ENCODE measurements around the gene EHBP1.

EHBP1 gene

DNA sequence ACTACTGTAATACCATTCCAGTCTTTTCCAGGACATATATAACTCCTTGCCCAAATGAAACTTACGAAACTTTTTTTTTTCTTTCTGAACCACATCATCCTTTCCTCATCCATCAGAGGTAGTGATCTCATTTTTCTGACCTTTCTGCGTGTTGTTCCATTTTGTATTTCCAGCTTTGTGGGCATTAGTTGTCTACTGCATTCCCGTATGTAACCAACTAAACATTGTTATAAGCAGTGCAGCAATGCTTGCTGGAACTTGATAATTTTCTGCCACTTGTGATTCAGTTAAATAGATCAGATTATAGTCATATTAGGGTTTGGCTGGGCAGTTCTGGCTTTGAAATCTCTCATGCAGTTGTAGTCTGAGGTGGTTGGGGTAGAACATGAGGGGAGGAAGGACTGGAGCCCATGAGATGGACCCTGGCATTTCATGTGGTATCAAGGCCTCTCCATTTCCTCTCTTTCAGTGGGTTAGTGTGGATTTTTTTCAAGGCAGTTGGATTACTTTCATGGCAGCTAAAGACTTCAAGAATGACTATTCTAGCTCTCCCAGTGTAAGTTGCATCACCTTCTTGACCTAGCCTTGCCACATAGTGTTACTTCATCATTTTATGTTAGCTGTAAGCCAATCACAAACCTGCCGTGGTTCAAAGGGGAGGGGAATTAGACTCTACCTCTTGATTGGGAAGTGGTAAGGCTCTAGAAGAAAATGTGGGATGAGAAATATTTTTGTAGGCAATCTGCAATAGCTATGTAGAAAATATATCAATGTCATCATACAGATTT lies 80.5 kb downstream of the EHBP1 start:
- H3K36me3 ChIP-seq (ENCODE audit: control insufficient read depth, insufficient read depth, low read length) = no peaks in the 10 kb centered on the region
- H3K79me2 ChIP-seq = peaks cover 7% of the 10 kb centered on the region
- no peak overlapping the region for H3K27ac ChIP-seq
- H3K9me3 ChIP-seq (ENCODE audit: control insufficient read depth, low read length) = no peaks in the 10 kb centered on the region
- H3K9ac ChIP-seq = no peak overlapping the region
- no peaks in the 10 kb centered on the region for H3K4me1 ChIP-seq
- no peak overlapping the region for H3K4me2 ChIP-seq (ENCODE audit: low read length)
- no peak overlapping the region for H2AFZ ChIP-seq
- no peak overlapping the region for H3K4me3 ChIP-seq (ENCODE audit: low read depth, low read length)
- H3K27me3 ChIP-seq (ENCODE audit: control insufficient read depth, insufficient read depth, low read length) = no peaks in the 10 kb centered on the region
- TF ChIP-seq, protein P1, sequence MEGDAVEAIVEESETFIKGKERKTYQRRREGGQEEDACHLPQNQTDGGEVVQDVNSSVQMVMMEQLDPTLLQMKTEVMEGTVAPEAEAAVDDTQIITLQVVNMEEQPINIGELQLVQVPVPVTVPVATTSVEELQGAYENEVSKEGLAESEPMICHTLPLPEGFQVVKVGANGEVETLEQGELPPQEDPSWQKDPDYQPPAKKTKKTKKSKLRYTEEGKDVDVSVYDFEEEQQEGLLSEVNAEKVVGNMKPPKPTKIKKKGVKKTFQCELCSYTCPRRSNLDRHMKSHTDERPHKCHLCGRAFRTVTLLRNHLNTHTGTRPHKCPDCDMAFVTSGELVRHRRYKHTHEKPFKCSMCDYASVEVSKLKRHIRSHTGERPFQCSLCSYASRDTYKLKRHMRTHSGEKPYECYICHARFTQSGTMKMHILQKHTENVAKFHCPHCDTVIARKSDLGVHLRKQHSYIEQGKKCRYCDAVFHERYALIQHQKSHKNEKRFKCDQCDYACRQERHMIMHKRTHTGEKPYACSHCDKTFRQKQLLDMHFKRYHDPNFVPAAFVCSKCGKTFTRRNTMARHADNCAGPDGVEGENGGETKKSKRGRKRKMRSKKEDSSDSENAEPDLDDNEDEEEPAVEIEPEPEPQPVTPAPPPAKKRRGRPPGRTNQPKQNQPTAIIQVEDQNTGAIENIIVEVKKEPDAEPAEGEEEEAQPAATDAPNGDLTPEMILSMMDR (IDR thresholded peaks at IDR 0.05) = no peak

DNA sequence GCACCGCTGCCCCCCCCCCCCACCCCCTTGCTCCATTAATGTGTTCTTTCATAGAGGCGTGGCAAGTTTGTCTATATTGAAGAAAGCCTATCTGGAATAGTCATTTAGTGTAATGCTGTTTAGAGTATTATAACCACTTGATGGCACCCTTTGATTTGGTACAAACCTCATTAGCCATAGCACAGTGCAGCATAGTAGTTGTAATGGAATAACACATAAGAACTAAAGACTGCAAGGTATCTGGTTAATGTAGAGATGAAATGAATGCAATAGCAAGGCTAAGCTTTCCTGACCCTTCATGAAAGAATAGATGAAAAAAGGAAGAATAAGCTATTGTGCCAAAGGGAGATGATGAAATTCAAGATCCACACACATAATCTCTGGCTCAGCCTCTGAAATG lies 81.9 kb downstream of the EHBP1 start:
- peaks cover 7% of the 10 kb centered on the region for H3K79me2 ChIP-seq
- no peak overlapping the region for H3K4me3 ChIP-seq (ENCODE audit: low read depth, low read length)
- no peak overlapping the region for H3K9ac ChIP-seq
- H3K9me3 ChIP-seq (ENCODE audit: control insufficient read depth, low read length) = no peaks in the 10 kb centered on the region
- TF ChIP-seq, protein P1 (IDR thresholded peaks at IDR 0.05) = no peak
- H3K36me3 ChIP-seq (ENCODE audit: control insufficient read depth, insufficient read depth, low read length) = no peaks in the 10 kb centered on the region
- H2AFZ ChIP-seq = no peak overlapping the region
- H3K27ac ChIP-seq = no peak overlapping the region
- no peaks in the 10 kb centered on the region for H3K4me1 ChIP-seq
- no peaks in the 10 kb centered on the region for H3K27me3 ChIP-seq (ENCODE audit: control insufficient read depth, insufficient read depth, low read length)
- H3K4me2 ChIP-seq (ENCODE audit: low read length) = no peak overlapping the region

GRCh38 chr2:62789518-62789917 lies 84.0 kb downstream of the EHBP1 start:
- no peaks in the 10 kb centered on the region for H3K36me3 ChIP-seq (ENCODE audit: control insufficient read depth, insufficient read depth, low read length)
- no peaks in the 10 kb centered on the region for H3K27me3 ChIP-seq (ENCODE audit: control insufficient read depth, insufficient read depth, low read length)
- H3K4me1 ChIP-seq = no peaks in the 10 kb centered on the region
- peaks cover 2% of the 10 kb centered on the region for H3K79me2 ChIP-seq
- no peak overlapping the region for H3K4me3 ChIP-seq (ENCODE audit: low read depth, low read length)
- no peak overlapping the region for H3K27ac ChIP-seq
- no peak overlapping the region for H3K9ac ChIP-seq
- no peaks in the 10 kb centered on the region for H3K9me3 ChIP-seq (ENCODE audit: control insufficient read depth, low read length)
- no peak overlapping the region for H3K4me2 ChIP-seq (ENCODE audit: low read length)
- no peak overlapping the region for H2AFZ ChIP-seq
- TF ChIP-seq, protein P1 (IDR thresholded peaks at IDR 0.05) = no peak

GRCh38 chr2:62789918-62790317 lies 84.4 kb downstream of the EHBP1 start:
- Histone ChIP-seq H3K9ac (no peak overlapping the region), H3K79me2 (peaks cover 2% of the 10 kb centered on the region), H3K36me3 (ENCODE audit: control insufficient read depth, insufficient read depth, low read length) (no peaks in the 10 kb centered on the region), H3K4me1 (no peaks in the 10 kb centered on the region), H3K9me3 (ENCODE audit: control insufficient read depth, low read length) (no peaks in the 10 kb centered on the region), H3K4me2 (ENCODE audit: low read length) (no peak overlapping the region), H3K27ac (no peak overlapping the region), H3K4me3 (ENCODE audit: low read depth, low read length) (no peak overlapping the region), H3K27me3 (ENCODE audit: control insufficient read depth, insufficient read depth, low read length) (no peaks in the 10 kb centered on the region), H2AFZ (no peak overlapping the region)
- TF ChIP-seq, protein P1 (IDR thresholded peaks at IDR 0.05) = no peak

GRCh38 chr2:62792408-62792807 lies 86.9 kb downstream of the EHBP1 start:
- Histone ChIP-seq H3K27me3 (ENCODE audit: control insufficient read depth, insufficient read depth, low read length) (no peaks in the 10 kb centered on the region), H3K36me3 (ENCODE audit: control insufficient read depth, insufficient read depth, low read length) (no peaks in the 10 kb centered on the region), H3K9ac (no peak overlapping the region), H3K79me2 (peaks cover 8% of the 10 kb centered on the region), H3K27ac (no peak overlapping the region), H3K9me3 (ENCODE audit: control insufficient read depth, low read length) (no peaks in the 10 kb centered on the region), H2AFZ (no peak overlapping the region), H3K4me1 (no peaks in the 10 kb centered on the region), H3K4me2 (ENCODE audit: low read length) (no peak overlapping the region), H3K4me3 (ENCODE audit: low read depth, low read length) (no peak overlapping the region)
- TF ChIP-seq, protein P1 (IDR thresholded peaks at IDR 0.05) = no peak

Data from parathyroid adenoma (tissue), 2 donors.